Effector memory CD4-positive, alpha-beta T cell (primary cell): Measurements from ENCODE around the gene RPRD1B.

Source experiments
- DNase-seq, 3 donors: peaks; one replicate each; pipeline ENCODE4 v3.0.0-alpha.2; 2020
- H3K27ac ChIP-seq: 2 replicates; pipeline ENCODE4 v1.7.0; 2013; ENCODE audit warnings: mild to moderate bottlenecking, low read length, moderate library complexity; ENCODE audit not compliant: insufficient read depth, poor library complexity, severe bottlenecking
- H3K27me3 ChIP-seq: replicated peaks from 2 replicates; pipeline ENCODE4 v1.7.0; 2013; ENCODE audit warnings: mild to moderate bottlenecking, low read length; ENCODE audit not compliant: insufficient read depth, control insufficient read depth, poor library complexity, severe bottlenecking
- H3K36me3 ChIP-seq: 2 replicates; pipeline ENCODE4 v1.7.0; 2013; ENCODE audit warnings: mild to moderate bottlenecking, low read length, moderate library complexity; ENCODE audit not compliant: control insufficient read depth, insufficient read depth
- H3K4me1 ChIP-seq: 2 replicates; pipeline ENCODE4 v1.7.0; 2013; ENCODE audit warnings: low read length, mild to moderate bottlenecking; ENCODE audit not compliant: control insufficient read depth, insufficient read depth, poor library complexity, severe bottlenecking
- H3K4me3 ChIP-seq: 2 replicates; pipeline ENCODE4 v1.7.0; 2013; ENCODE audit warnings: low read length, low read depth, mild to moderate bottlenecking; ENCODE audit not compliant: insufficient read depth, poor library complexity, severe bottlenecking
- H3K9me3 ChIP-seq: 2 replicates; pipeline ENCODE4 v1.7.0; 2013; ENCODE audit warnings: mild to moderate bottlenecking, low read length, moderate library complexity; ENCODE audit not compliant: control insufficient read depth
- total RNA-seq, 3 donors: gene quantifications; one replicate each; lab custom pipeline; 2026; lab: John Stamatoyannopoulos, UW

Gene RPRD1B
- 24.6 to 34.6 (median 33.3) reads per million in 3 donors for total RNA-seq

- DNase-seq = peak; percentile 74 to 84 (median 81)
- H3K9me3 ChIP-seq = no peaks in the 10 kb centered on the region
- peak within 1 kb of the TSS; percentile 99 for H3K27ac ChIP-seq
- H3K4me1 ChIP-seq = peaks cover 30% of the 10 kb centered on the region
- no peaks in the 10 kb centered on the region for H3K36me3 ChIP-seq
- no peaks in the 10 kb centered on the region for H3K27me3 ChIP-seq
- H3K4me3 ChIP-seq = peak within 1 kb of the TSS; percentile 94
Observed at GRCh38 chr20:38033330-38034107, at the start of gene RPRD1B, which contains the start of gene TTI1. Gene RPRD1B, plus strand, starts transcription at chr20:38033746. Its CDS starts 202 bp downstream, at chr20:38033948. Gene TTI1, minus strand, starts transcription at chr20:38033456. Its CDS starts 19,640 bp downstream, at chr20:38013816.

- Histone ChIP-seq H3K4me3 (no peak overlapping the region), H3K27me3 (no peaks in the 10 kb centered on the region), H3K4me1 (no peaks in the 10 kb centered on the region), H3K36me3 (peaks cover 32% of the 10 kb centered on the region), H3K9me3 (no peaks in the 10 kb centered on the region), H3K27ac (no peak overlapping the region)
- no peak for DNase-seq
Observed at GRCh38 chr20:37984018-37984785, 49.3 kb upstream of the RPRD1B start.

GRCh38 chr20:37986044-37986858 is 47.3 kb upstream of the RPRD1B start:
- Histone ChIP-seq H3K4me1 (no peaks in the 10 kb centered on the region), H3K27ac (no peak overlapping the region), H3K36me3 (peaks cover 32% of the 10 kb centered on the region), H3K9me3 (no peaks in the 10 kb centered on the region), H3K4me3 (no peak overlapping the region), H3K27me3 (no peaks in the 10 kb centered on the region)
- DNase-seq = no peak

- H3K27me3 ChIP-seq = no peaks in the 10 kb centered on the region
- H3K36me3 ChIP-seq = peaks cover 32% of the 10 kb centered on the region
- H3K27ac ChIP-seq = no peak overlapping the region
- no peak for DNase-seq
- no peaks in the 10 kb centered on the region for H3K4me1 ChIP-seq
- H3K4me3 ChIP-seq = no peak overlapping the region
- no peaks in the 10 kb centered on the region for H3K9me3 ChIP-seq
Observed at GRCh38 chr20:37986873-37987601, 46.5 kb upstream of the RPRD1B start.

GRCh38 chr20:37987602-37988290 is 45.8 kb upstream of the RPRD1B start:
- no peak overlapping the region for H3K4me3 ChIP-seq
- H3K36me3 ChIP-seq = peaks cover 30% of the 10 kb centered on the region
- H3K27me3 ChIP-seq = no peaks in the 10 kb centered on the region
- no peaks in the 10 kb centered on the region for H3K9me3 ChIP-seq
- DNase-seq = no peak
- H3K27ac ChIP-seq = no peak overlapping the region
- H3K4me1 ChIP-seq = no peaks in the 10 kb centered on the region

- Histone ChIP-seq H3K4me3 (no peak overlapping the region), H3K27ac (no peak overlapping the region), H3K9me3 (no peaks in the 10 kb centered on the region), H3K36me3 (peaks cover 25% of the 10 kb centered on the region), H3K27me3 (no peaks in the 10 kb centered on the region), H3K4me1 (no peaks in the 10 kb centered on the region)
- no peak for DNase-seq
Observed at GRCh38 chr20:37988306-37988954, 45.1 kb upstream of the RPRD1B start.

GRCh38 chr20:37989601-37990295 is 43.8 kb upstream of the RPRD1B start:
- Histone ChIP-seq H3K9me3 (no peaks in the 10 kb centered on the region), H3K4me3 (no peak overlapping the region), H3K4me1 (no peaks in the 10 kb centered on the region), H3K27ac (peak overlapping the region; percentile 27), H3K27me3 (no peaks in the 10 kb centered on the region), H3K36me3 (peaks cover 25% of the 10 kb centered on the region)
- DNase-seq = no peak

GRCh38 chr20:37990571-37991151 is 42.9 kb upstream of the RPRD1B start:
- no peaks in the 10 kb centered on the region for H3K4me1 ChIP-seq
- no peaks in the 10 kb centered on the region for H3K27me3 ChIP-seq
- no peak overlapping the region for H3K4me3 ChIP-seq
- peaks cover 34% of the 10 kb centered on the region for H3K36me3 ChIP-seq
- no peaks in the 10 kb centered on the region for H3K9me3 ChIP-seq
- peak in 2 of 3 donors; percentile 9 to 17 for DNase-seq
- H3K27ac ChIP-seq = peak overlapping the region; percentile 12
